Stimulated activated CD4-positive, alpha-beta T cell treated with anti-CD3 and anti-CD28 coated beads, Interleukin-1b, Interleukin-23, amount 100 ng/mL, for 24 hours (primary cell): ENCODE results near the gene ITM2B.
"Not testable (repeated sequence)": the region's sequence is repeated elsewhere in the genome, so short reads cannot be mapped to it uniquely, and the experiment has no call there.

ENCODE experiments used
- DNase-seq, 4 experiments: peaks; one replicate each; pipeline ENCODE4 v3.0.0-alpha.2; 2020; ENCODE audit warnings: low read depth in 4 of 4, low spot score in 1 of 4

The ITM2B gene

DNA sequence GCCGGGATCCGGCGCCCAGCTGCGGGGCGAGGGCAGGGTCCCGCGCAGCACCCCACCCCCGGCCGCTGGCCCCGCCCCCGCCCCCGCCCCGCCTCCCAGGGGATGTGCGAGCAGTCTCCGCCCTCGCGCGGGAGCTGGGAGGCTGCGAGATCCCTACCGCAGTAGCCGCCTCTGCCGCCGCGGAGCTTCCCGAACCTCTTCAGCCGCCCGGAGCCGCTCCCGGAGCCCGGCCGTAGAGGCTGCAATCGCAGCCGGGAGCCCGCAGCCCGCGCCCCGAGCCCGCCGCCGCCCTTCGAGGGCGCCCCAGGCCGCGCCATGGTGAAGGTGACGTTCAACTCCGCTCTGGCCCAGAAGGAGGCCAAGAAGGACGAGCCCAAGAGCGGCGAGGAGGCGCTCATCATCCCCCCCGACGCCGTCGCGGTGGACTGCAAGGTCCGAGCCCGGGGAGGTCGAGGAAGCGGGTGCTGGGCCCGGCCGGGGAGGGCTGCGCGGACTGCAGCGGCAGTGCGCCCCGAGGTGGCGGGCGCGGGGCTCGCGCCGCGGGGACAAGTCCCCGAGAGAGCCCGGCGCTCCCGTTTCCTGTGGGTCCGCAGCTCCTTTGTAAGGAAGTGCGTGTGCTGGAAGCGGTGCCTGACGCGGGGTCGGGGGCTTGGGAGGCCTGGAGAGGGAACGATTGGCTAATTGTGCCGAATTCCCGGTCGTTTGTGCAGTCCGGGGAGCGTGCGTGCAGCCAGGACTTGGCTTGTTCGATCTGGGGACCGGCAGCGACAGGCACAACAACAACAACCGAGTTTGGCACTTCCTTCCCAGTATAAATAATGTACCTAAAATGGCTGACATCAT lies at the start of gene ITM2B:
ITM2B (plus strand) TSS at position 161 of the 843 bp plus-strand sequence; CDS start at position 316, 155 bp downstream.
- peak; percentile 30 to 55 (median 38) for DNase-seq

DNA sequence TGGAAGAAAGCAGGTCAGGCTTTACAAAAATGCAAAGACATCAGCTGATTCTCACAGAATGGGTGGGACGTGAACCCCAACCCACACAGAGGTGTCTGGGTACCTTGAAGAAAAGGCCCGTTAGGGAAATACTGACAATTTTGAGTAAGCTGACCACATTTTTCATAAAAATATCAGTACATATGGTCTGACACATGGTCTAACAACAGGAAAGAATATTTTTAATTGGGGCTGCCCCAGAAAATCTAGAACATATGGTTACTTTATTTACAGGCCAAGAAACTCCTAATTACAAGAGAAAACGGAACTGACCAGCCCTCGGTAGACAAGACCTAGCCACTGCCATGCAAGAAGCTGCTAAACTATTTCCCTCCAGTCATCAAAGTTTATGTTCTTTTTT lies 48.7 kb upstream of the ITM2B start:
- no peak for DNase-seq

DNA sequence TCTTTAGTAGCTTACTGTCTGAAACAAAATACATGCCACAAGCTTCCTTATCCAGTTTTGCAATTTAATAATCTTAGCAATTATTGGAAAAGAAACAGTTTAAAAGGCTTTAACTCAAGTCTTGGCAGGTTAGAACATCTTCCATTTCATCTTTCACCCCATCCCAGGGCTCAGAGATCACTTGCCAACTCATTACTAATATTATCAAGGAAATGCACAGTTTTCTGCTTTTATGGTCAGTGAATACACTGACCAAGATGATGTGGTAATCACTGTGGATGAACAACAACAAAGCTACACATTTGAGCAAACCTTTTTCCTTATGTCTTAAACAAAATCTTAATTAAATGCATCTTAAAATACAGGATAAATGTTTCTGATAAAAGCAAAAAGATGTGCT lies 48.0 kb upstream of the ITM2B start:
- DNase-seq, result no peak

DNA sequence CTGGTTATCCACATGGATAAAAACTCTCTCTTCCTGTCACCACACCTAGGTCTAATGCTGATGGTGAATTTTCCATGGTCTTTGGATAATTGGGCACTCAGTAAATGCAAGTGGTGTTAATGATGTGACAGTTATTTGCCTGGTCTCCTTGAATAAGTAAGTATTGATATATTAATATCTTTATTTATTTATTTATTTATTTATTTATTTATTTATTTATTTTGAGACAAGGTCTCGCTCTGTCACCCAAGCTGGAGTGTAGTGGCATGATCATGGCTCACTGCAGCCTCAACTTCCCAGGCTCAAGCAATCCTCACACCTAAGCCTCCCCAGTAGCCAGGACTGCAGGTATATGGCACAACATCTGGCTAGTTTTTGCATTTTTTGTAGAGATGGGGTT lies 46.3 kb upstream of the ITM2B start:
- DNase-seq, result no peak

DNA sequence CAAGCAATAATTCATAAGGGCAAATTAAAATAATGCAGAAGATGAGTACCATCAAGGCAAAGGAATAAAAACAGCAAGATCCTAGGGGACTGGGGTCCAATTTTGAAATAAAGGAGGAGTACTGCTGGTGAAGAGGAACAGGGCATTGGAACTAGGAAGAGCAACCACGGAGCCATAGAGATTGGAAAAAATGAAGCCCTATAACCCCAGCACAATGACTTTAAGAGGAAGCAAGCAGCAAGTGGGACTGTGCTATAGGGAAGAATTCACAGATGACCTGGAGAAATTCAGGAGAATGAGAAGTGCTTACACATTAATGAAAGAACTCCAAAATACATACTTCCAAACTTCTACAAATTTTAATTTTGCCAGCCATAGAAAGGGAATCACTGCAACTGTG lies 44.9 kb upstream of the ITM2B start:
- DNase-seq, result no peak

DNA sequence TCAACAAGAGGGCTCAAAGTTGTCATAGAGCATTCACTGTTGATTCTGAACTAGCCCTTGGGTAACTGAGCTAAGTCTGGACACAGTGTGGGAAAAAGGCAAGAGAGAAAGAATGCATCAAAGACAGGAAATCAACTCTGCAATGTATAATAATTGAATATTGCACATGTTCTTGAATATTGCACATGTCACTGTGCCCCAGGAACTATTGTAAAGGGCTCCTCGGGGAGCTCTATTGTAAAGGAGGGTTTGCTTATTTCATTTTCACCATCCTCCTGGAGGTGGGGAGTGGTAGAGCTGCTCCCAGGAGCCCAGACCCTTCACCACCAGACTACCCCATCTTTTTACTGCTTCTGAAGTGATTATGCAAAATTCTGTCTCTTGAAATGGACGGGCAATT lies 44.4 kb upstream of the ITM2B start:
- no peak for DNase-seq

DNA sequence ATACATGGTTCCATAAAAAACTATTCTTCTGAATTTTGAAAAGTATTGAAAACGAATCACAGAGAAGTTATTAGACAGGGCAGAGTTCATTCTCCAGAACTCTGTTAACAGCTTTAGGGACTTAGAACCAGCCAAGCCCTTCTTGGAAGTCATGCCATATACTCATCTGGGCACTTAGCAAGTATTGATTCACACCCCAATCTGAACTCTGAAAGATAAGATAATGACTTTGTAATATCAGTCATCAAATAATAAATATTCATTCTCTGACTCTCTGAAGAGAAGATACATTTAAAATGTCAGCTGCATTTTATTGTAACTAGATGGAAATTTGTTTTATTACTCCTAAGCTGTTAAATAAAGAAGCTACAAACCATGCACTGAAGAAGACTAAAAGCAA lies 43.8 kb upstream of the ITM2B start:
- DNase-seq, result no peak

DNA sequence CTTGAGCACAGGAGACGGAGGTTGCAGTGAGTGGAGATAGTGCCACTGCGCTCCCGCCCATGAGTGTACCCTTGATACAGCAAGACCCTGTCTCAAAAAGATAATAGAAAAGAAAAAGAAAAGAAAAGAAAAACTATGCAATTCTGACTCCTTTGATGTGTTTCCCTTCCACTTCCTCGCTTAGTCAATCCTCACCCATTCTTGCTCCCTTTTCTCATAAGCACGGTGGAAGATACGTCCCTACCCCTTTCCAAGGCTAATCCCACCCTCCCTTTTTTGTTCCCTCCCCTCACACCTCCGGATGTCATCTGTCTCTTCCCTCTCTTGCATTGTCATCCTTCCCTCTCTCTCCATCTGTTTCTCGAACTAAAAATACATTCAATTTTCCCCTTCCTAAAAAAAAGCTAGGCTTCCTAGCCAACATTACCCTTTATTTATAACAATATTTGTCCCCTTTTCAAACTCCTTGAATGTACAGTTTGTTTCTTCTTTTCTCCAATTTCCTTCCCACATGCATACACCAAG lies 40.5 kb upstream of the ITM2B start:
- no peak for DNase-seq

DNA sequence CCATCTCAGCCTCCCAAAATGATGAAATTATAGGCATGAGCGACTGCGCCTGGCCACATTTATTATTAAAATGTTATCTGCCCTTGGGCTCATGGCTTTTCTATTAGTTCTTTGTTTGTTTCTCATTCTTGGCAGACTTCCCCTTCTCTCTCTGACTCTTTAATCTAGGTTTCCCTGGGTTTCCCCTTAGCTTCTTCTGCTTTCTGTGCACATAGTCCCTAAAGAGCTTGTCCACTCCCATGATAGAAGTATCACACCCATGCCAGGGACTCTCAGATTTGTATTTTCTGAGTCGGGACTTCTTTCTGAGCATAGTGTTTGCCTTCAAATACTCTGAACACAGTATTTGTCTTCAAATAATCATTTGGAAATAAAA lies 38.6 kb upstream of the ITM2B start:
- DNase-seq, result no peak

DNA sequence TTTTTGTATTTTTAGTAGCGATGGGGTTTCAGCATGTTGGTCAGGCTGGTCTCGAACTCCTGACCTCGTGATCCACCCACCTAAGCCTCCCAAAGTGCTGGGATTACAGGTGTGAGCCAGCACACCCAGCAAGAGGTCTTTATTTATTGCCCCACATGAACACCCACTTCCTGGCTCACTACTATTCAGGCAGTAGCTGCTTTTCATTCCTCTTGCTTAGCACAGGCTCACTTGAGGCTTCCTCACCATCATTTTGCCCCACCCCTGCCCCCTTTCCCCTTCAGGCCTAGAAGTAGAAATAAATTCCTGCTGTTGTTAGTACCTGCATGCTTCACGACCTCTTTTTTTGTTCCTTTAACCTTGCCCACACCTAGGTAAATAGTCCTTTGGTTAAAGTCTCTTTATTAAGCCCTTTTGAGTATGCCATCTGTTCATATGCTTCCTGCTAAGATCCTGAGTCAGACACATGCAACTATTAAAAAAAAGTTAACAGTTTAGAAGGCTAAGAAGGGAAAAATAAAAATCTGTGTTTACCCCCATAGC lies 33.5 kb upstream of the ITM2B start:
- no peak for DNase-seq

DNA sequence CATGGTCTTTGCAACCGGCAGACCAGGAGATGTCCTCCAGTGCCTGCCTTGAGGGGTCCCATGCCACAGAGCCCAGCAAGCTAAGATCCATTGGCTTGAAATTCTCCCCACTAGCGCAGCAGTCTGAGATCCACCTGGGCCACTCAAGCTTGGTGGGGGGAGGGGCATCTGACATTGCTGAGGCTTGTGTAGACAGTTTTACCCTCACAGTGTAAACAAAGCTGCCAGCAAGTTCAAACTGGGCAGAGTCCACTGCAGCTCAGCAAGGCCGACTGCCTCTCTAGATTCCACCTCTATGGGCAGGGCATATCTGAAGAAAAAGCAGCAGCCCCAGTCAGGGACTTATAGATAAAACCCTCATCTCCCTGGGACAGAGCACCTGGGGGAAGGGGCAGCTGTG lies 32.0 kb upstream of the ITM2B start:
- DNase-seq, result no peak

DNA sequence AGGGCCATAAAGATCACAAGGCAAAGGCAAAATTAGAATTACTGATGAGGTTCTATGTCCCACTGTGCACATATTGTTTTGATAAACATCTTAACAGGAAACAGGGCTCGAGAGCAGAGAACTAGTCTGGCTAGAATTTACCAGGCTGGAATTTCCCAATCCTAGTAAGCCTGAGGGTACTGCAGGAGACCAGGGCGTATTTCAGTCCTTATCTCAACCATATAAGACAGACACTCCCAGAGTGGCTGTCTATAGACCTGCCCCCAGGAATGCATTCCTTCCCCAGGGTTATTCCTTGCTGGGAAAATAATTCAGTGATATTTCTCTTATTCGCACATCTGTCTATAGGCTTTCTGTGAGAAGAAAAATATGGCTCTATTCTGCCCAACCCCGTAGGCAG lies 25.8 kb upstream of the ITM2B start:
- not testable (repeated sequence) for DNase-seq

DNA sequence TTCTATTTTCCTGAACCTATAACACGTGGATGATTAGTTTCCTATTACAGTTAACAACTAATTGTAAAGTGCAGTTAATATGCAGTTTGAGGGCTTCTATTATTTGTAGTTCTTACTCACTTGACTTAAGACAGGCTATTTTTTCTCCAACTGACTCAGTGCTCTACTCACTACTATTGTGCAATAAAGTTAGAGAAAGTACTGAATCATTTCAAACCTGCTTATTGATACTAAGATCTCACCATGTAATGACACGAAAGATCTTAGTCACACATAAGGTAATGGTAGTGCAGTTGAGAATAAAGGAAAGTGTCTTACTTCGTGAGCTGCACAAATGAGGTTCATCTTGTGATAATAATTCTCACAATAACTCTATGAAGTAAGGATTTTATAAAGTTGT lies 22.8 kb upstream of the ITM2B start:
- no peak for DNase-seq

DNA sequence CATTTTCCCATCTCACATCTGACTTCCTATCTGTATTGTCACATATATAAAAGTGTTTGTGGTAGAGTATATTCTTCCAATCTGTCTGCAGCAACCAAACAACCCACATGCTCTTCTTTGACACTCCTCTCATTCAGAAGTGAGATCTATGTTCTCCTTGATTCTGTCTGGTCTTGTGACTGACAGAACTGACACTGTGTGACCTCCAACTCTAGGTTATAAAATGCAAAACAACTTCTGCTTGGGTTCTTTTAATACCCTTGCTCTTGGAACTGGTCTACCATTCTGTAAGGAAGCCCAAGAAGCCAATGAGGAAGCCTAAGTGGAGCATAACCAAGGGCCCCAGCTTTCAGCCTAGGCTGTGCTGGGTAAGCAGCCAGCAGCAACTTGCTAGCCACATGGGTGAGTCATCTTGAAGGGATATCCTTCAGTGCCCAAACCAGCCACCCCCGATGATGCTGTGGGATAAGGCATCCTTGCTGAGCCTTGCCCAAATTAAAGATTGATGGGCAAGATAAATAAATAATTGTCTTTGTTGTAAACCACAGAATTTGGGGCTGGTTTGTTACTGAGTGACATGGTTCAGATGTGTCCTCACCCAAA lies 18.4 kb upstream of the ITM2B start:
- DNase-seq, result no peak

DNA sequence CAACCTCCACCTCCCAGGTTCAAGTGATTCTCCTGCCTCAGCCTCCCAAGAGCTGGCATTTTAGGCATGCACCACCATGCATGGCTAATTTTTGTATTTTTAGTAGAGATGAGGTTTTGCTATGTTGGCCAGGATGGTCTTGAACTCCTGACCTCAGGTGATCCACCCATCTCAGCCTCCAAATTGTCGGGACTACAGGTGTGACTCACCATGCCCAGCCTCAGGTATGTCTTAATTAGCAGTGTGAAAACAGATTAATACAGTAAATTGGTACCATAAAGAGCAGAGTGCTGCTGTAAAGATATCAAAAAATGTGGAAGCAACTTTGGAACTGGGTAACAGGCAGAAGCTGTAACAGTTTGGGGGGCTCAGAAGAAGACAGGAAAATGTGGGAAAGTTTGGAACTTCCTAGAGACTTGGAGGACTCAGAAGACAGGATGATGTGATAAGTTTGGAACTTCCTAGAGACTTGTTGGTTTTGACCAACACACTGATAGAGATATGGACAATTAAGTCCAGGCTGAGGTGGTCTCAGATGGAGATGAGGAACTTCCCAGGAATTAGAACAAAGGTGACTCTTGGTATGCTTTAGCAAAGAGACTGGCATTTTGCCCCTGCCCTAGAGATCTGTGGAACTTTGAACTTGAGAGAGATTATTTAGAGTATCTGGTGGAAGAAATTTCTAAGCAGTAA lies 17.3 kb upstream of the ITM2B start:
- not testable (repeated sequence) for DNase-seq

DNA sequence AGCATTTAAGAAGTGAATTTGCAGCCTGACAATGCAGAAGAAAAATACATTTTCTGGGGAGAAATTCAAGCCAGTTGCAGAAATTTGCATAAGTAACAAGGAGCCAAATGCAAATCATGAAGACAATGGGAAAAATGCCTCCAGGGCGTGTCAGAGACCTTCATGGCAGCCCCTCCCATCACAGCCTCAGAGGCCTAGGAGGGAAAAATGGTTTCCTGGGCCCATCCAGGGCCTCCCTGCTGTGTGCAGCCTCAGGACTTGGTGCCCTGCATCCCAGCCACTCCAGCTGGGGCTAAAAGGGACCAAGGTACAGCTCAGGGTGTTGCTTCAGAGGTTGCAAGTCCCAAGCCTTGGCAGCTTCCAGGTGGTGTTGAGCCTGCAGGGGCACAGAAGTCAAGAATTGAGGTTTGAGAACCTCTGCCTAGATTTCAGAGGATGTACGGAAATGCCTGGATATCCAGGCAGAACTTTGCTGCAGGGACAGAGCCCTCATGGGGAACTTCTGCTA lies 16.7 kb upstream of the ITM2B start:
- DNase-seq, result no peak

DNA sequence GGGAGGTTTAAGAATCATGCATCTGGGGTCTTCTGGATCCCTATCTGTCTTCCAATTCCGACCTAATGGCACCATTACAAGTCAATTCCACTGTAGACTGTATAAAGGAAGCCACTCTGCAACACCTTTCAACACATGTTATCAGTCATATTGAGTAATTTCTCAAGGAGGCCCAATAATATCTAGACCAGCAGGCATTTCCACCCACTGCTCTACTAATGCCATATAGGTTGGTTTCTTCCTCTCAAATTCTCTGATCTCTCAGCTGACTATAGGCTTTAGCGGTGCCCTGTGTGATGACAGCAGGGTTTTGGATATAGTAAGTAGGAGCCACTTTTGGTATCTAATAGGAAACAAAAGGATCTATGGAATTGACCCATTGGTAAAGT lies 12.4 kb upstream of the ITM2B start:
- no peak for DNase-seq

DNA sequence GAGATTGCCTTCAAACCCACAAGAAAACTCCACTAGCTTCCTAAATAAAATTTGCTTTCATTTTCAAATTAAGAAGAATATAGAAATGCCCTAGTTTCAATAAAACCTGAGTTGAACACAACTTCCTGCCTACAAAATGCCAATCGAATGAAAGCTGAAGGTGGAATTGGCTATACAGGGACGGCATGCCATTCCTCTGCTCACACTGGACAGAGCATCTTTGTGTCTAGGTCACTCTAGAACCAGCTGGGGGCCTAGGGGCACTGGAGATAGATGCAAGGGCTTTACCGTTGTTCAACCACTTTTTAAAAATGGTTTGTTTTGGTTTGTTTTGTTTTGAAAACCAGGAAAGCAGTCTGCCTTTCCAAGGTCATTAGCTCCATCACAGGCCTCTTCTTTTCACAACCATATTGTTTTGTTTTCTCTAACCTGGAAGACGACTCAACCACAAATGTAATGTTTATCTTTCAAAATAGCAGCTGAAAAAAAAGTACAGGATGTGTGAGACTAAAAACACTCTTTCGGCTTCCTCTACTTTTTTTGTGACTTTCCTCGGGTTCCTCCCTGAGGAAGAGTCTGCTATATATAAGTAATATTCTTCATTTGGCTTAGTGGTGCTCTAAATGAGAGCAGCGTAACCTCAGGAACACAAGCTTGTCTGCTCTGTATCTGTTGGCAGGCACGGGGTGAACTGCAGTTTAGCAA lies 11.9 kb upstream of the ITM2B start:
- DNase-seq, result no peak

DNA sequence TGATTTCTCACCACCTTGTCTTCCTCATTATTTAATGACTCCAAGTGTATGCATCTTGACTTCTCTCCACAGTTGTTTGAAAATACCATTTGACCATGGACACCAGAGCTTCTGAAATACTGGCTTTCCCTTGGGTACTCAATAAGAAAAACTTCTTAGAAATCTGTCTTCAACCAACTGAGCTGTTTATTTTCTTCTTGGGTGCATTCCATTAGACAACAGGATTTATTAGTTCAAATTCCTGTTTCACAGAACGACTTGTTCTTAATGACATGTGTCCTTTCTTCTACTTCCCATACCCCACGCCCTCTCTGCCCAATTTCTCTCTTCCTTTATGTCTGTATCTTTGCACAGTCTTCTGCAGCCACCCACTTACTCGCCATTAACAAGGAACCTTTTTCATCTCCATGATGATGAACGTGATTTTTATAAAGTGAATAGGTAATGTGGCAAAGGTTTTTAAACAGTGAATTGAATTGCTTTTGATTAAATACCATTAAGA lies 11.3 kb upstream of the ITM2B start:
- no peak for DNase-seq

DNA sequence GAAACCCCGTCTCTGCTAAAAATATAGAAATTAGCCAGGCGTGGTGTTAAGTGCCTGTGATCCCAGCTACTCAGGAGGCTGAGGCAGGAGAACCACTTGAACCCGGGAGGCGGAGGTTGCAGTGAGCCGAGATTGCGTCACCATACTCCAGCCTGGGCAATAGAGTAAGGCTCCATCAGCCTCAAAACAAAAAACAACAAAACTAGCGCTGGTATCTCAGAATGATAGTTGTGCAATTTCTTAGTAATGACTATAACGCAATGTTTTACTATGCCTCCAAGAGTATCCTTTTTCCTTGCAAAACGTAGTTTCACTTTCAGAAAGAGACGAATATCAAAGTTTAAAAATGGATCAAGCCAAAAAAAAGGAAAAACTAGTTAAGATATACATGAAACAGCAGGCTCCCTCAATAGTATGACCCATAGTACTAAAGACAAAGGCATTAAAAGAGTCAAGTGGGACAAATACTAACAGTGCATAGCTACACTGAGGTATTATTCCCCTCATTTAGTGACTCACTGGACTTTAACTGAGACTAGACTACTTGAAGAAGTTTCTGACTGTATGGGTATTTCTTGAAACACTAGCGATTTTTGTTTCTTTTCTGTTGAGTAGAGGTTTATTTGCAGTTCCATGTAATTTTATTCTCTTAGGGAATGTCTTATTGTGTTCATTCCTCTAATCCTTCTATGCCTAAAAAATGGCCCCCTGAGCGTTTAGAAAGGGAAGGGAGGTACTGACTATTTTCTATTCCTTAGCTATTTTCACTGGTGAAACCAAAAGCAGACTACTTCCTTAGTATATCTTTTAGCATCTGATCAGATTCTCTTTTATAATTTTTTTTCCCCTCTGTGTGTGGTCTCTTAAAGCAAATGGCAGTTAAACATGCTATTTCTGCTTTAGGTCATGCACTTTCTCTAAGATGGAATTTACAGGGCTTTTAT lies 10.4 kb upstream of the ITM2B start:
- no peak for DNase-seq
